Measurements from ENCODE around the gene TMEM229B.

The TMEM229B gene

DNA sequence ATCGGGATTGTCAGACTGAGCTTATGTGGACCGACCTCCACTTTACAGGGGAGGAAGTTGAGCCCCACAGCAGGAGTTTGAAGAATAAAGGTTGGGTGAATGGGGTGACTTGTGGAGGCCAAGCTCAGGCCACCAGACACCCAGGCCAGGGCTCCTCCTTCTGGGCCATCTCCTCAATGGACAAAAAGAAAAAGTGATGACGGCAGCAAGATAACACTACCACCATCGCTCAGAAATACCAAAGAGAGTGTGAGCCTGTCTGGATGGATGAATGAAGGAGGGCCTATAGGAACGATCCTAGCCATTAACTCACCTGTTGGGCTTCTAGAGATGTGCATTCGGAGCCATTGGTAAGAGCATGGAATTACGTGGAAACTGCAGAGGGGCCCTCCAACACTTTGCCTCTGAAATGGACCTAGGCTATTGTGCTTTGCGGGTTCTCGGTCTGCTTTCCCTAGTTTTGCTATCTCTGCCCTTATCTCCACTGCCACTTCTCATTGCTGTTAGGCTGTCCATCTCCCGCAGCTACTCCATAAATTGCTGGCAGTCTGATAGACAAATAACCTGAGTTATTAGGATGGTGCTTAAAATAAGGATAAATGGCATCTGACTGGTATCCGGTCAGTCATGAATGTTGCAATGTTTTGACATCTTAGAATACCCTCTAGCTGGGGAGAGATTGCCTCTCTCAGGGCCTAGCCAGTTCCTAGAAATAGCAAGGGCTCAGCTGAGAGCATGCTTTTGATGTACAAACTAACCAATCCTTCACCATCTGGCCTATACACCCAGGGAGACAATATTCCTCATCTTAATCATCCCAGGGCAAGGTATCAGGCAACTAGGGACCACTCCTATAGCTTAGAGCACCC, 66.9 kb downstream of the TMEM229B start:
- no peak for DNase-seq (ENCODE audit: low read depth)
